HG03135 (cell line): ENCODE measurements around the gene AEBP1.

Experiments
- ATAC-seq: cut with Tn5 transposase; IDR thresholded peaks from one replicate; pipeline ENCODE4 v1.9.1; 2021; ENCODE audit warnings: mild to moderate bottlenecking, moderate library complexity; ENCODE audit not compliant: unreplicated experiment

AEBP1 gene

DNA sequence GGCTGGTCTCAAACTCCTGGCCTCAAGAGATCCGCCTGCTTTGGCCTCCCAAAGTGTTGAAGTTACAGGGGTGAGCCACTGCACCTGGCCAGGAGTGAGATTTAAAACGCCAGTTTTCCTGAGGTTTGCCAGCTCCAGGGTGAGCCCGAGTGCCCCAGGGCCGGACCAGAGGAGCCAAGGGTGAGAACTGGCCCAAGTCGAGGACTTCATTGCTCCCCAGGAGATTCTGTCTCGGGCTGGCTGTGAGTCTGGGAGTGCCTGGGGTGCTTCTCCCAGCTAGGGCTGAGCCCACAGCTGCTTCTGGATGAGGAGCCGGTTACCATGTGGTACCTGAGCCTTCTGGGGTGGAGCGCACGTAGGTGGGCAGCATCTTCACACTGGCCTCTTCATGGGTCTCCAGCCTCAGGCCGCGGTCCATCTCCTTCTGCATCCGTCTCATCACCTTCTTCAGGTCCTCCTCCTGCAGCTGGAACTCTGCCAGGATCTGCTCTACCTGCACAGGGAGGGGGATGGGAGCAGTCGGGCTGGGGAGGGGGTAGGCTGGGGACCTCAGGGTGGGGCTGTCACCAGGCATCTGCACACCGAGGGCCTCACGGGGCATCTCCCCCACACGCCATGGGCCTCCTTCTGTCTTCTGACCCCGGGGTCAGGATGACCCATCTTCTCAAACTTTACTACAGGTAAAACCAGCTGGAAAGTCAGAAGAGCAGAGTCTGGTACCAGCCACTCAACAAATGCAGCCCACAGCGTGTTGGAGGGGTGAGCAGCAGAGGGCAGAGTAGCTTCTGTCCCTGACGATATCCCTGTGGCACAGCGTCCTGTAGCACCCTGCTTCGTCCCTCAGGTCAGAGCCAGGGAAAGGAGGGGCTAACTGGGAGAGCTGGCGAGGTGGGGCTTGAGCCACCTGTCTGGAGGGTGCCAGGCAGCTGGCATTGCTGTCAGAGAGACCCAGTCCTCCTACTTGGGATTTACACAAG lies 49.1 kb downstream of the AEBP1 start:
- ATAC-seq, result no peak

GRCh38 chr7:44153948-44154335 lies 49.8 kb downstream of the AEBP1 start:
- no peak for ATAC-seq

DNA sequence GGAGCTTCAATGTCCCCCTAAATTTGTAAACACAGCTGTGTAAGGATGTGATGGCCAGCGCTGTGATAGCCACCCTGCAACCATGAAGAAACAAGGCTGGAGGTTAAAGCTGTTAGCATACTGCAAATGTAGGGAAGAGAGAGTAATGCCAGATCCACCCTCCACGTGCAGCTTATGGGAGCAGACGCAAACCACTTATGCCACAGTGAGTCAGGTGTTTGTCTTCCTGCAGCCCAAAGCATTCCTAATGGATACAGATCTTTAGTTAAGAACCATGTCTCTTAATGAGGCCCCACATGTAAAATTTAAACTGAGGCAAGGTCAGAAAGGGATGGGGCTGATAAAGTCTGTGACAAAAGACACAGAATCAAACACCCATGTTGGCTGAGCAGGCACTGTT lies 50.6 kb downstream of the AEBP1 start:
- ATAC-seq, result no peak

DNA sequence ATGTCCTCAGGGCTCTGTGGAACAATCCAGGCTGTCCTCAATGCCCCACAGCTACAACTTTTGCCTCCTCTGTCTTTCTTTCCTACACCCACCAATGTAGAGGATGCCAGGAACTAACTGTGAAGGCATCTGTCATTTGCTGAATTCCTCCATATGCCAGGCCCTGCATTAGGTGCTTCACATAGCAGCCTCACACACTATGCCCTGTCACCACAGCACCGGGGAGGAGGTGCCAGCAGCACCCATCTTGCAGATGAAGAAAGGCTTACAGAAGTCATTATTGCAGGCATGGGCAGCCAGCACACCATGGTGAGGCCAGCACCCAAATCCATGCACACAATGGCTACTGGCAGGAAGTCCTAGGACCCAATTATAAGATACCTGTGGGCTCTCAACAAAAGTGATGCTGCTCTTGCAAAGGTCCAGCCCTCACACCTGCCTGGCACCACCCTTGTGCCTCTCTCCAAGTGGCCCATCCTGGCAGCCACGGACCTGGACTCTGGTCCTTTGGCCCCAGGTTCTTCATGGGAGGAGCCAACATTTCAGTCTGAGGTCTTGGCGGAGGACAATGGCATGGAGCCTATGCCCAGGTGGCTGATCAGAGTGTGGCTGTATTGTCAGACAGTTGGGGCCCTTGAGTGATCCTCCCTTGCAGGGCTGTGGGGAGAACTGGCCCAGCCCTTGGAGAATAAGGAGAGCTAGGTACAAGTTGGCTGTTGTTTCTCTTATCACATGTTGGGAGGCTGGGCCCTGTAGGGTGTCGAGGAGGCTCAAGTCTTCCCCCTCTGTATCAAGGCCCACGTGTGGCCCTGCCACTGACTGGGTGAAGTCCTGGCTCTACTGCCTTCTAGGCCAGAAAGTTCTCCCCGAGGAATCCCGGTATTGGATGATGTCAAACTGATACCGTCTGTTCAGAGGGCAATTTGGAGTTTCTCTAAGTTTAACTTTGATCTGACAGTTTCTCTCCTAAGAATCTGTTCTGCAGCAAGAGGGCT lies 51.3 kb downstream of the AEBP1 start:
- no peak for ATAC-seq

- ATAC-seq, result no peak
Measured at GRCh38 chr7:44156453-44157010, 52.4 kb downstream of the AEBP1 start.

DNA sequence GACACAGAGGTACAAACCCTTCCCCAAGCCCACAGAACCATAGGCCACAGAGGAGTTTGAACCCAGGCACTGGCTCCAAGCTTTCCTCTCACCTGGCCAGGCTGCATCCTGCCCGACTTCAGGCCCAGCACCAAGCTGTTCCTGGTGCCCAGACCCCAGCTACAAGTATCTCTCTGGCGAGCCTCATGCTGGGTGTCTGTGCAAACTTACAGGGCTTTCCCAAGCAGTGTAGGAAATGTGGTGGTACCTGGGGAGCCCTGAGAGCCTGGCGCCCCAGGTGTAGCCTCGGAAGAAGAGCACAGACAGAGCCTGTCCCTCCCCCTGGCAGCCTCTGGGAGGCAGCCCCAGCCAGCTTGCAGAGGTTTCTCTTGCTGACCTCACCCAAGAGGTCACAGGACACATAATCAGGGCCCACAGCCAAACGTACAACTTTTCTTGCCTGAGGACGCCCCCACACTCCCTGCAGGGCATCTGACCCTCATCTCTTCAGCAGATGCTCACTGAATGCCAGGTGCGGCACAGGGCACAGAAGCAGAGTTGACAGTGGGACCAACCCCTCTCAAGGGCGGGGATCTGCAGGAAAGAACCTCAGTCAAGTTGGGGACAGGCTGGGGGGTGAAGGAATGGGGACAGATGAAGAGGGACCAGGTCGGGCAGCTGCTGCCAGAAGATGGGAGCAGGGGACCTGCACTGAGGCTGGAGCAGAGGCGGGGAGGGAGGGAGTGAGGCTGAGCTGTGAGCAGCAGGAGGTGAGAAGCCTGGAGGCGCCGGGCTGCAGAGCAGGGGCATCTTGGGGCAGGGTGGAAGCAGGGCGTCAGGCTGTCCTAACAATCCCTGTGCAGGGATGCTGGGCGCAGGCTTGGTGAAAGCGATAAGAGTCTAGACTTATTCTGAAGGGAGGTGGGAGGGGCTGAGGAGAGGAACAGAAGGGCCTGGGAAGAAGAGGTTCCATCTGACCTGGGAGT lies 53.3 kb downstream of the AEBP1 start:
- no peak for ATAC-seq

GRCh38 chr7:44158096-44158872 lies 54.1 kb downstream of the AEBP1 start:
- no peak for ATAC-seq

DNA sequence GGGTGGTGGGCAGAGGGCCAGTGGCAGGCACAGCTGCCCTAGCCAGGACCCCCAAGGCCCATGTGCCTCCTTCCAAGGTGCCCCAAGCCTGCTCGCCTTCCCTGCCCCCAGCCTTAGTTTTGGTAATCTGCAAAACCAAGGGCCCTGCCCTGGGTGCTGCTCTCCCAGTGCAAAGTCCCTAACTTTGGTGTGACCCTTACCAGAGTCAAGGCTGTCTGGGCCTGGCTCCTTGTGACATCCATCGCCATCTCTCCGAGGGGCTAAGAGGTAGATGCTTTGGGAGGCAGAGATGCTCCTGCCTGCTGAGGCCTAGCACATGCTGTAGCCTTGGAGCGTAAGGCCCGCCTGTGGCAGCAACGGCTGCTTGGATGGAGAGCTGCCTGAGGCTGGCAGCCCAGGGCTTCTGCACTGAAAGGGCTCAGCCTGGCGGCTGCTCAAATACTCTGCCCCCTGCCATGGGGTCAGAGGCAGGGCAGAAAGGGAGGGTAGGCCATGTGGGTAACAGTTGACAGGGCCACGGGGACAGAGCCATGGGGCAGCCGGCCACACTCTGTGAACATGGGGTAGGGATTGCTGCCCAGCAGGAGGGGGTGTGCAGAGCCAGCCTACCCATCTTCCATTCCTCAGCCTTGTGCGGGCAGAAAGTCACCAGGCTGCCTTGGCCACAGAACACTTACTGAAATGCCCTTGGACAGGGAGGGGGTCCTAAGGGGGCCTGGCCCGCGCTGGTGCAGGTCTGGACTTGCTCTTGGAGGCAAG lies 54.9 kb downstream of the AEBP1 start:
- ATAC-seq, result no peak

GRCh38 chr7:44159824-44160630 lies 55.9 kb downstream of the AEBP1 start:
- ATAC-seq, result no peak

DNA sequence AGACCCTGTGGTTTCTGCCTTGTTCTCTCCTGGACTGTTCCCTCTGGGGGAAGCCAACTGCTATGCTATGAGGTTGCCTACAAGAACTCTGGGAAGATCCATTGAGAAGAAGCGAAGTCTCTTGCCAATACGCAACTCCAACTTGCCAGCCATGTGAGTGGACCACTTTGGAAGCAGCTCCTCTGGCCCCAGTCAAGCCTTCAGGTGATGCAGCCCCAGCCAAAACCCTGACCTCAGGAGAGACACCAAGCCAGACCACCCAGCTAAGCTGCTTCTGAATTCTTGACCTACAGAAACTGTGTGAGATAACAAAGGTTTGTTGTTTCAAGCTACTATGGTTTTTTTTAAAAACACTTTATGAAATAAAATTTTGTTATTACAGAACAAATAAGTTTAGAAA lies 57.2 kb downstream of the AEBP1 start:
- no peak for ATAC-seq

DNA sequence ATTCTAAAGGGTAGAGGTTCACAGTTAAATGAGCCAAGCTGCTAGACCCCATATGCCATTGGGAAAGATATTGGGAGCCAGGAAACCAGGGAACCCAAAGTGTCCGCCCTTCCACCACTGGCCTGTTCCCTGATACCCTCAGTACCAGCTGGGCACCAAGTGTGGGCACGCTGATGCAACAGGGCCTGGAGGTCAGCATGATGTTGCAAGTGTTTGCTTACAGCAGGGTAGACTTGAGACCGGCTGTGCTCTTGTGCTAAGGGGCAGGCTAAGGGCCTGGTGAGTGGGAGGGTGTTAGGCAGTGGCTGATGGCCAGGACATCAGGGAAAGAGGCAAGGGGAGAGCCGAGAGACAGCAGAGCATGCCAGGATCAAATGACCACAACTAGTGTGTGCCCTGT lies 58.0 kb downstream of the AEBP1 start:
- ATAC-seq, result no peak

- ATAC-seq, result no peak
Measured at GRCh38 chr7:44162785-44163395, 58.7 kb downstream of the AEBP1 start.

- no peak for ATAC-seq
Measured at GRCh38 chr7:44163591-44163990, 59.4 kb downstream of the AEBP1 start.
